GM12892 (cell line): ENCODE data around the gene RNF144A.

Experiments
- POLR2A ChIP-seq: IDR thresholded peaks from 2 replicates; pipeline ENCODE4 v1.6.1; 2011; ENCODE audit warnings: low read depth, low read length, control low read depth
- TAF1 ChIP-seq: IDR thresholded peaks from 2 replicates; pipeline ENCODE4 v1.6.1; 2011; ENCODE audit warnings: low read depth, mild to moderate bottlenecking, control low read depth, low read length, borderline replicate concordance

GRCh38 chr2:7037340-7038333 is 120.4 kb downstream of the RNF144A start:
- no peak for TF ChIP-seq POLR2A
- TF ChIP-seq TAF1 = no peak
